OCI-LY7 (cell line): ENCODE measurements around the gene DUSP16. TPM values are rescaled to one million over a fixed set of nuclear protein-coding genes. Genes with fewer than 3 reads are reported as not detected.

Experiments
- BruUV-seq: library from RNA; stranded (reverse); fragments of 400-500 nt; replicated peaks from 2 replicates; lab custom pipeline; 2021; lab: Mats Ljungman, UMichigan
- CTCF ChIA-PET: fragments of 300-600 bp; sonication (Branson Sonifier 250); formaldehyde crosslinking; loops from one replicate; lab custom pipeline; 2022; ENCODE audit warnings: antibody characterized with exemption; ENCODE audit not compliant: unreplicated experiment; lab: Charles Lee
- POLR2A ChIA-PET: fragments of 300-600 bp; sonication (Branson Sonifier 250); formaldehyde crosslinking; loops from one replicate; lab custom pipeline; 2022; ENCODE audit warnings: antibody characterized with exemption; lab: Charles Lee
- DNase-seq: peaks from one replicate; pipeline ENCODE4 v3.0.0-alpha.2; 2015; ENCODE audit warnings: low spot score
- H2AFZ ChIP-seq: fragments of 200-600 bp; sonication (generic), shearing (Covaris generic); 2 replicates; pipeline ENCODE4 v1.6.1; 2014; ENCODE audit warnings: mild to moderate bottlenecking, antibody characterized with exemption, low read length, moderate library complexity
- H3K27ac ChIP-seq: fragments of 200-600 bp; sonication (generic); 2 replicates; pipeline ENCODE4 v1.5.1; 2014; ENCODE audit warnings: mixed run types, low read depth, mild to moderate bottlenecking, moderate library complexity, low read length, inconsistent platforms; ENCODE audit not compliant: poor library complexity, severe bottlenecking
- H3K36me3 ChIP-seq: fragments of 200-600 bp; sonication (generic); 2 replicates; pipeline ENCODE4 v1.6.1; 2014; ENCODE audit warnings: mild to moderate bottlenecking, antibody characterized with exemption, low read length, moderate library complexity, mixed read lengths; ENCODE audit not compliant: insufficient read depth
- H3K4me1 ChIP-seq: fragments of 200-600 bp; sonication (generic); 2 replicates; pipeline ENCODE4 v1.5.1; 2014; ENCODE audit warnings: mild to moderate bottlenecking, low read length; ENCODE audit not compliant: insufficient read depth, poor library complexity, severe bottlenecking
- H3K4me2 ChIP-seq: fragments of 200-600 bp; sonication (generic); 2 replicates; pipeline ENCODE4 v1.6.1; 2014; ENCODE audit warnings: mild to moderate bottlenecking, low read length
- H3K4me3 ChIP-seq: fragments of 200-600 bp; sonication (generic); 2 replicates; pipeline ENCODE4 v1.5.1; 2014; ENCODE audit warnings: mild to moderate bottlenecking, low read depth, low read length; ENCODE audit not compliant: poor library complexity, severe bottlenecking
- H3K79me2 ChIP-seq: fragments of 200-600 bp; sonication (generic); 2 replicates; pipeline ENCODE4 v1.6.1; 2016; ENCODE audit warnings: low read depth, mild to moderate bottlenecking, low read length, moderate library complexity, mixed read lengths; ENCODE audit not compliant: insufficient read depth
- H3K9me2 ChIP-seq: fragments of 200-600 bp; sonication (generic); 2 replicates; pipeline ENCODE4 v1.6.1; 2016; ENCODE audit warnings: mild to moderate bottlenecking, low read length, mixed read lengths; ENCODE audit not compliant: insufficient read depth
- H3K9me3 ChIP-seq: fragments of 200-600 bp; sonication (generic); 2 replicates; pipeline ENCODE4 v1.6.1; 2014; ENCODE audit warnings: mild to moderate bottlenecking, mixed run types, low read length, mixed read lengths
- H4K20me1 ChIP-seq: fragments of 200-600 bp; sonication (generic); 2 replicates; pipeline ENCODE4 v1.6.1; 2014; ENCODE audit warnings: mild to moderate bottlenecking, antibody characterized with exemption, low read length, moderate library complexity, mixed read lengths; ENCODE audit not compliant: insufficient read depth
- EZH2phosphoT487 ChIP-seq: fragments of 200-600 bp; sonication (generic); IDR thresholded peaks from 2 replicates; pipeline ENCODE4 v1.6.1; 2018; ENCODE audit warnings: low read depth, borderline replicate concordance, mild to moderate bottlenecking, mixed run types, antibody characterized with exemption, low read length, moderate library complexity, mixed read lengths
- intact Hi-C: fragments of 100-400 bp; cut with micrococcal nuclease; formaldehyde crosslinking; loops from one replicate; pipeline ENCODE4 v1.10.0; 2022; ENCODE audit not compliant: unreplicated experiment
- total RNA-seq, 2 experiments: library from RNA; depleted of rRNA in 1 of 2; stranded (reverse); fragments of >200 nt in 1 of 2; shearing (Covaris generic) in 1 of 2; gene quantifications; 2 replicates each; pipeline ENCODE4 v1.2.3, GENCODE V29; 2014 to 2022
- TF ChIP-seq, protein P1 (sequence below): fragments of 200-600 bp; sonication (generic); conservative IDR thresholded peaks from 2 replicates; pipeline ENCODE4 v1.5.1; 2014; ENCODE audit warnings: mild to moderate bottlenecking, antibody characterized with exemption, low read length, moderate library complexity, mixed read lengths

DUSP16 gene
- total RNA-seq, 2 experiments from 2014 or later = 2.8 to 11.8 TPM

- H3K9me2 ChIP-seq = no peaks in the 10 kb centered on the region
- no peak for TF ChIP-seq EZH2phosphoT487
- TF ChIP-seq, protein P1, sequence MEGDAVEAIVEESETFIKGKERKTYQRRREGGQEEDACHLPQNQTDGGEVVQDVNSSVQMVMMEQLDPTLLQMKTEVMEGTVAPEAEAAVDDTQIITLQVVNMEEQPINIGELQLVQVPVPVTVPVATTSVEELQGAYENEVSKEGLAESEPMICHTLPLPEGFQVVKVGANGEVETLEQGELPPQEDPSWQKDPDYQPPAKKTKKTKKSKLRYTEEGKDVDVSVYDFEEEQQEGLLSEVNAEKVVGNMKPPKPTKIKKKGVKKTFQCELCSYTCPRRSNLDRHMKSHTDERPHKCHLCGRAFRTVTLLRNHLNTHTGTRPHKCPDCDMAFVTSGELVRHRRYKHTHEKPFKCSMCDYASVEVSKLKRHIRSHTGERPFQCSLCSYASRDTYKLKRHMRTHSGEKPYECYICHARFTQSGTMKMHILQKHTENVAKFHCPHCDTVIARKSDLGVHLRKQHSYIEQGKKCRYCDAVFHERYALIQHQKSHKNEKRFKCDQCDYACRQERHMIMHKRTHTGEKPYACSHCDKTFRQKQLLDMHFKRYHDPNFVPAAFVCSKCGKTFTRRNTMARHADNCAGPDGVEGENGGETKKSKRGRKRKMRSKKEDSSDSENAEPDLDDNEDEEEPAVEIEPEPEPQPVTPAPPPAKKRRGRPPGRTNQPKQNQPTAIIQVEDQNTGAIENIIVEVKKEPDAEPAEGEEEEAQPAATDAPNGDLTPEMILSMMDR = no peak
- intact Hi-C loops = loop anchor here (5.0 kb wide), 3 partner anchors 142 to 203 kb away; partner anchors contain the start of genes BORCS5 and CDKN1B
- peaks cover 26% of the 10 kb centered on the region for H3K4me1 ChIP-seq
- no peaks in the 10 kb centered on the region for H3K36me3 ChIP-seq
- H3K4me2 ChIP-seq = peak overlapping the region; percentile 82
- ChIA-PET CTCF (no interaction called here), POLR2A (interaction anchor here (1.2 kb wide), 1 partner anchor 12 kb away, joined by 4 read pairs; no protein-coding TSS in a partner anchor)
- no peak overlapping the region for H2AFZ ChIP-seq
- peak overlapping the region; percentile 72 for H3K4me3 ChIP-seq
- no peaks in the 10 kb centered on the region for H4K20me1 ChIP-seq
- no peak overlapping the region for H3K27ac ChIP-seq
- BruUV-seq = no TSS peak
- peaks cover 8% of the 10 kb centered on the region; the same call in 1 of the 2 replicates for H3K79me2 ChIP-seq
- H3K9me3 ChIP-seq = no peaks in the 10 kb centered on the region; the same call in 1 of the 2 replicates
- DNase-seq = no peak
Measured at GRCh38 chr12:12559719-12560296, 2.9 kb downstream of the DUSP16 start.

DNA sequence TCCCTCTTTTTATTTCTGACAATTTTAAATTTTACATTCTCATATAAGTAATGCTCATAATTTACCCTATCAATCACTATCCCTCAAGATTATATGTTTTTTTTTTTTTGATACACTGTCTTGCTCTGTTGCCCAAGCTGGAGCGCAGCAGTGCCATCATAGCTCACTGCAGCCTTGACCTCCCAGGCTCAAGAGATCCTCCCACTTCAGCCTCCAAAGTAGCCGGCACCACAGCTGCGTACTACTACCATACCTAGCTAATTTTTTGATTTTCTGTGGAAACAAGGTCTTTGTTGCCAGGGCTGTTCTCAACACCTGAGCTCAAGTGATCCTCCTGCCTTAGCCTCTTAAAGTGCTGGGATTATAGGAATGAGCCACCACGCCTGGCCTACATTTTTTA, 4.4 kb downstream of the DUSP16 start:
- BruUV-seq = no TSS peak
- POLR2A ChIA-PET = interaction anchor here (1.0 to 1.2 kb wide), 2 partner anchors 9 to 11 kb away, joined by 4 read pairs; no protein-coding TSS in a partner anchor
- H3K4me2 ChIP-seq = no peak overlapping the region

More for the DNA sequence above, 4.4 kb downstream of the DUSP16 start:
- intact Hi-C loops = no loop called here
- H3K4me1 ChIP-seq = peaks cover 20% of the 10 kb centered on the region
- TF ChIP-seq, protein P1 = no peak
- no peak for TF ChIP-seq EZH2phosphoT487
- H3K9me3 ChIP-seq = no peaks in the 10 kb centered on the region
- H3K9me2 ChIP-seq = no peaks in the 10 kb centered on the region
- no peaks in the 10 kb centered on the region for H3K36me3 ChIP-seq
- no peak for DNase-seq
- CTCF ChIA-PET = no interaction called here
- no peak overlapping the region for H3K4me3 ChIP-seq
- no peaks in the 10 kb centered on the region for H4K20me1 ChIP-seq
- H3K79me2 ChIP-seq = peaks cover 8% of the 10 kb centered on the region; the same call in 1 of the 2 replicates
- H3K27ac ChIP-seq = no peak overlapping the region
- H2AFZ ChIP-seq = no peak overlapping the region
